GM19372 (cell line): ENCODE measurements around the gene TULP3.
"Not testable (repeated sequence)": the region's sequence is repeated elsewhere in the genome, so short reads cannot be mapped to it uniquely, and the experiment has no call there.

Experiments used
- ATAC-seq: cut with Tn5 transposase; IDR thresholded peaks from one replicate; pipeline ENCODE4 v1.9.1; 2021; ENCODE audit warnings: mild to moderate bottlenecking, low read depth, moderate library complexity; ENCODE audit not compliant: unreplicated experiment

TULP3 gene

GRCh38 chr12:2890388-2891239 is at the start of gene TULP3:
Gene TULP3, plus strand, starts transcription at chr12:2890891. Its CDS starts 57 bp downstream, at chr12:2890948.
- ATAC-seq: peak; percentile 97

GRCh38 chr12:2841056-2841650 is 49.5 kb upstream of the TULP3 start:
- no peak for ATAC-seq

GRCh38 chr12:2842948-2843347 is 47.7 kb upstream of the TULP3 start:
- ATAC-seq: no peak

- no peak for ATAC-seq
Observed at GRCh38 chr12:2844786-2845185, 45.9 kb upstream of the TULP3 start.

- no peak for ATAC-seq
Observed at GRCh38 chr12:2845280-2845679, 45.4 kb upstream of the TULP3 start.

- ATAC-seq: no peak
Observed at GRCh38 chr12:2851931-2852330, 38.8 kb upstream of the TULP3 start.

GRCh38 chr12:2853626-2854025 is 37.1 kb upstream of the TULP3 start:
- no peak for ATAC-seq

- ATAC-seq: no peak
Observed at GRCh38 chr12:2854669-2855453, 35.8 kb upstream of the TULP3 start.

GRCh38 chr12:2855546-2855945 is 35.1 kb upstream of the TULP3 start:
- no peak for ATAC-seq

- no peak for ATAC-seq
Observed at GRCh38 chr12:2856051-2856450, 34.6 kb upstream of the TULP3 start.

GRCh38 chr12:2857021-2857431 is 33.7 kb upstream of the TULP3 start, which contains the start of gene TEX52:
Gene TEX52, minus strand, starts transcription at chr12:2857039. Its CDS starts 13 bp downstream, at chr12:2857026.
- no peak for ATAC-seq

GRCh38 chr12:2857576-2857975 is 33.1 kb upstream of the TULP3 start:
- ATAC-seq: no peak

GRCh38 chr12:2858334-2858733 is 32.4 kb upstream of the TULP3 start:
- no peak for ATAC-seq

GRCh38 chr12:2858944-2859421 is 31.7 kb upstream of the TULP3 start:
- no peak for ATAC-seq

GRCh38 chr12:2860170-2860569 is 30.5 kb upstream of the TULP3 start:
- no peak for ATAC-seq

GRCh38 chr12:2862876-2863275 is 27.8 kb upstream of the TULP3 start:
- ATAC-seq: no peak

GRCh38 chr12:2863402-2863801 is 27.3 kb upstream of the TULP3 start:
- ATAC-seq: not testable (repeated sequence)

- no peak for ATAC-seq
Observed at GRCh38 chr12:2864198-2864597, 26.5 kb upstream of the TULP3 start.

GRCh38 chr12:2868986-2869632 is 21.6 kb upstream of the TULP3 start:
- ATAC-seq: not testable (repeated sequence)

GRCh38 chr12:2876431-2877046 is 14.2 kb upstream of the TULP3 start:
- ATAC-seq: peak; percentile 5
